A204.1 (cell line): Measurements from ENCODE around the gene SOX11.
"Not testable (repeated sequence)": the region's sequence is repeated elsewhere in the genome, so short reads cannot be mapped to it uniquely, and the experiment has no call there.

ENCODE experiments used
- FAIRE-seq: peaks from 2 replicates; lab custom pipeline; 2012; peaks lifted over from hg19 to GRCh38; lab: Jason Lieb, UNC

SOX11 gene

DNA sequence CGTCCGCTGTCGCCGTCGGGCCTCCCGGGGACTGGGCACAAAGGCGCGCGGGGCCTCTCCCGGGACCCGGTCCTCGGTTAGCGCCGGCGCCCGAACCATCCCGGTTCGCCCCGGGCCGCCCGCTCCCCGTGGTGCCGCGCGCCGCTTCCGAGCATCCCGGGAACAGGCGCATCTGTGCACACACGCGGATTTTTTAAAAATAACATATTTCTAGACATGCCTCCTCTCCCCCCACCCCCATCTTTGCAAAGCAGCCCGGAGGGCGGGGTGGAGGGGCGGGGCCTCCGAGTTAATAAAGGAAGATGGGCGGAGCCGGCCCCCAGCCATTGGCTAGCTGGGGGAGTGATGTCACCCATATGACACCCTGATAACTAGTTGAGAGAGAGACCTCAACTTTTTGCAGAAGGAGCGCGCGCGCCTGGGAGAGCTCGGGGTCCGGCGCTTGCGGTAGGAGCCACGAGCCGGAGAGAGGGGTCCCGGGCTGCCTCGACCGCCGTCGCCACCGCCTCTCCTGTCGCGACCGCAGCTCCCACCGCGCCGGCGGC, at the start of gene SOX11:
SOX11 (plus strand) TSS at position 400 of the 545 bp plus-strand sequence. CDS start 338 bp downstream, outside the sequence.
- no peak for FAIRE-seq

DNA sequence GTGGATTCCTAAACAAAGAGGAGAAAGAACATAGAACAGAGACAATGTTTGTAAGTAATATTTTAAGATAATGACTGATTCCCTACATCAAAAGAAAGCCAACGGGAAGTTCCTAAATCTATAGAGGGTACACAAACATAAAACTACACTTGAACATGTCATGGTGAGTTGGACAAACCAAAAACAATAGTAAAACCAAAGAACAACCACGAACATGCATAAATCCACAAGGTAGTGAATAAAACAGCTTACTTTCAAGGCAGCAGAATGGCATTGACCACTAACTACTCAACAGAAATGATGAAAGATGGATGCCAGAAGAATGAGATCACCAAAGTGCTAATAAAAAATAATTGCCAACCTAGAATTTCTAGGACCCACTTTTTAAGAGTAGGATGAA, 39.5 kb upstream of the SOX11 start:
- FAIRE-seq, result not testable (repeated sequence)

DNA sequence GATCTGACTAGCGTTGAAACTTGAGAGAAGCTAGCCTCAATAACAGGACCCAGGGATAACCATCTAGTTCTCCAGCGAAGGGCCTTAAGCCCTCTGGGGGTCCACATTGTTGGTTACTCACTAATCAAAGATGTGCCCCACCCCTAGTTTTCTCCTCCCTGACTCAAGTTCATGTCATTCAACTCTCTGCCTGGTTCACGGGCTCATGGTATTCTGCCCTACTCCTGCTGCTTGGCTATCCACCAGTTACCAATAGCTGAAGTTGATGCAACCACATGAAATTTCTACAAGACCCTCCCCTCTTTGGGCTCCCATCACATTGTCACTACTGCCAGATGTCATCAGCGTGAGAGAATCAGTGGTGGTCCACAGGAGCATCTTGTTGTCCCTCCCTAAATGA, 38.4 kb upstream of the SOX11 start:
- FAIRE-seq, result not testable (repeated sequence)

DNA sequence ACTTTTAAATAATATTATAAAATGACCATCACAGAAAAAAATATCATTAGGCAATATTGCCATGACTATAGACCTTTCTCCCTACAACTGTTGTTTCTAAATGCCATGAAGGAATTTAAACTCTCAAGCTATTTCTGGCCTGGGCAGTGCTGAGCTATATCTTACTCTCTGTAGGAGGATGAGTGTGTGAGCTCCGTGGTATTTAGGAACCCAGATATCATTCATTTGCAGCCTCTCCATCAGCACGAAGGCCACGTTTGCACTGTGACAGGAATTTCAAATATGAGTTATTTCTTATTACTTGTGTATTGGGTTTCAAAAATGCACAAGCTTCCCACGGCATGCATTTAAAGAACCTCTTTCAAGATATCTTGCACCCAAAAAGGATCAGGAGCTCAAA, 35.0 kb upstream of the SOX11 start:
- no peak for FAIRE-seq

DNA sequence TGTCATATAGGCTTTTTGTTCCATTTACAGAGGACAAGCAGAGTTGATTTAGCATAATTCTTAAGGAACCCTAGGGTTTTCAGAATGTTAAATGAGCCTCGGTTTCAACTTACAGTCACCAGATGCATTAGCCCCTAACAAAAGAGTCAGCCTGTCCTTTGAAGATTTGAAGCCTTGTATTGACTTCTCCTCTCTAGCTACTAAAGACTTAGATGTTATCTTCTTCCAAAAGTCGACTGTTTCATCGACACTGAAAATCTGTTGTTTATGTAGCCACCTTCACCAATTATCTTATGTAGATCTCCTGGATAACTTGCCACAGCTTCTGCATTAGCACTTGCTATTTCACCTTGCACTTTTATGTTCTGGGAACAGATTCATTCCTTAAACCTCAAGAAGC, 31.6 kb upstream of the SOX11 start:
- FAIRE-seq, result no peak

DNA sequence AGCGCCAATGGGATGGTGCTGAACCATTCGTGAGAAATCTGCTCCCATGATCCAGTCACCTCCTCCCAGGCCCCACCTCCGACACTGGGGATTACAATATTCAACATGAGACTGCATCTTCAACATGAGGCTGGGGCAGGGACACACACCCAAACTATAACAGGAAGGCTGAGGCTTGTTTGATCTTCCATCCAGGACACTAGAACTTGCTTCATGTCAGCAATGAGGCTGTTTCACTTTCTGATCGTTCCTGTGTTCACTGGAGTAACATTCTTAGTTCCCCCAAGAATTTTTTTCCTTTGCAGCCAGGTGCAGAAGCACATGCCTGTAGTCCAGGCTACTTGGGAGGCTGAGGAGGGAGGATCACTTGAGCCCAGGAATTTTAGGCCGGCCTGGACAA, 30.8 kb upstream of the SOX11 start:
- FAIRE-seq, result no peak

DNA sequence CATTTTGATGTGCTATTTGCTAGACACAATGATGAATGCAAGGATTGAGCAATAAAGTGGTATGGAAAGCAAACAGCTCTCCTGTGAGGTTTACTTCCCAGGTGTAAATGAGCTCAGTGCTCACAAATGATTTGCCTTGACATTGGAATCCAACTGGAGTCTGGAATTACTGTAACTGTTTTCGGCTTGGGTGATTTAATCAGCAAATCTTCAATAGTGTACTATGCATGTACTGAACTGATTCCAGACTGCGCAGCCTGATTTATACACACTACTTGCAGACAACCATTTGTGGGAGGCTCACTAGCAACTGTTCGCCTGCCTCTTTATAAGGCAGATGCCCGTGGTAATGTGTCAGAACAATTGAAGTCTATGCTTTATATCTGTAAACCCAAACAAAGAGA, 27.9 kb upstream of the SOX11 start:
- no peak for FAIRE-seq

DNA sequence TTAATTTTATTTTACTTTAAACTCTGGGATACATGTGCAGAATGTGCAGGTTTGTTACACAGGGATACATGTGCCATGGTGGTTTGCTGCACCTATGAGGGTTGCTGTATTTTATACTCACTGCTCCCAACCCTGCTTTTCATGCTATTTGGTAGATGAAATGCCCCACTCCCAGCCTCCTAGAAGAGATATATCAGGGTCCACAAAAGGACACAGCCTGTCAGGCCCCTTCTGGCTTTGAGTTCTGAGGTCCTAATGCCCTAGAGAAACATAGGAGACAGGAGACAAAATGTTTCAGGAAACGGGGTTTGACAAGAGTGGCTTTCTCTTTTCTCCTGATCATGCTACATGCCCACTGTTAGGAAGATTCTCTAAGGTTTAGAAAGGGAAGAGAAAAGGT, 27.1 kb upstream of the SOX11 start:
- no peak for FAIRE-seq

DNA sequence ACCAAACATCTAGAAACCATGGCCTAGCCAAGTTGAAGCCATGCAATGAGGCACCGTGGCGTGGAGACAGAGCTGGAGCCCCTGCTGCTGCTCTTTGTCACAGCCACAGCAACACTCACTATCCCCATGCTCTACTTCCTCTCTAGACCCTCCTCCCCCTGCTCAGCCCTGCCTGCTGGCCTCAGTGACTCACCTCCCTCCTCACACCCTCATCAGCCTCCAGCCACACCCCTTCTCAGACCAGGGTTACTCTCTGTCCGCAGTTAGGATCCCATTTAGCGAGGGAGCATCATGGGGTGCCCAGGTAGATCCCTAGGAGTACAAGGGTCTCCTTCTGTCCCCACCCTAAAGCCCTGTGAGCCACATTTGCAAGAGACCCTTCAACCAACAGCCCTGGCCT, 25.4 kb upstream of the SOX11 start:
- no peak for FAIRE-seq

DNA sequence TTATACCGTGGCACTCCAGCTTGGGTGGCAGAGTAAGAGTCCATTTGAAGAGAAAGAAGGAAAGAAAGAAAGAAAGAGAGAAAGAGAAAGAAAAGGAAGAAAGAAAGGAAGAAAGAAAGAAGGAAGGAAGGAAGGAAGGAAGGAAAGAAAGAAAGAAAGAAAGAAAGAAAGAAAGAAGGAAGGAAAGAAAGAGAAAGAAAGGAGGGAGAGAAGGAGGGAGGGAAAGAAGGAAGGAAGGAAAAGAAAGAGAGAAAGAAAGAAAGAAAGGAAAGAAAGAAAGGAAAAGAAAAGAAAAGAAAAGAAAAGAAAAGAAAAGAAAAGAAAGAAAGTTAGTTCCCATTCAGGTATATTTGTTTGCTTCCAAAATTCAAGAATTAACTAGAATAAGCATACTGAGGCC, 24.5 kb upstream of the SOX11 start:
- not testable (repeated sequence) for FAIRE-seq

DNA sequence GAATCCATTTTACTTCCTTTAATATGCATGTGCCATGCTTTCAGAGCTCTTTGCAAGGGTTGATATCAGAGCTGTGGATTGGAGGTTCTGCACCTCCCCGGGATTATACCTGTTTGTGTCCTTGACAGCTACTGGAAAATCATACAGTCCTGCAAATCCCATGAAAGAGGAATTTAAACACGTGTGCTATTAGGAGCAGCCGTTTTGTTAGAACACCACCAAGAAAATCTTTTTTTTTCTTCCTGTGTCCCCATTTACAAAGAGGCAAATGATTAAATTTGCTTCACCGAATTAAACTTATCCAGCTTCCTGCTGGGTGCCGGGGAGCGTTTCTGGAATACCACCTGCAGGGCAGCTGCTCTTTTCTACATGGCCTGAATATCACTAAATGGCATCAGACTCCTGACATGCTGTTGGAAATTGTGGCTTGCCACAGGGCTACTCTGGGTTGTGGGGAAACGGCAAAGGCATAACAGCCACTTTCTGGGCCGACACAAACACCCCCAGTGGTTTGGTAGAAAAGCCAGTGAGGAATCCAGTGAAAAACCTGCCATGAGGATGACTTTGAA, 23.4 kb upstream of the SOX11 start:
- FAIRE-seq, result no peak

DNA sequence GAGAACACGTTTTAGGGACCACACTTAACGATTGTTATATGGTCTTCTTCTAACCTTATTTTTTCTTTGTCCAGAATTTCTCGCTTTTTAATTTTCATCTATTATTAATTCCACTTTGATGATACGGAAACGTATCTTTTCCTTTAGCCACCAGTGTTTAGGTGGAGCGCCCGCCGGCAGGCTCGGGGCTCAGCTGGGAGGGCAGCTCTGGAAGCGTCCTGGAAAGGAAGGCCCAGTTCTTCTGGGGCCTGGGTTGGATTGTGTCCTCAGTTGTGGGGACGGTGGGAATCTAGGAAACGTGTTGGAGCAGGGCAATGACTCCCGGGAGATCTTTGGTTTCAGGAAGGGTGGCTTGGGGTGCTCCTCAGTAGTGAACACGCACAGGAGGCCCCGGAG, 19.4 kb upstream of the SOX11 start:
- FAIRE-seq, result no peak

DNA sequence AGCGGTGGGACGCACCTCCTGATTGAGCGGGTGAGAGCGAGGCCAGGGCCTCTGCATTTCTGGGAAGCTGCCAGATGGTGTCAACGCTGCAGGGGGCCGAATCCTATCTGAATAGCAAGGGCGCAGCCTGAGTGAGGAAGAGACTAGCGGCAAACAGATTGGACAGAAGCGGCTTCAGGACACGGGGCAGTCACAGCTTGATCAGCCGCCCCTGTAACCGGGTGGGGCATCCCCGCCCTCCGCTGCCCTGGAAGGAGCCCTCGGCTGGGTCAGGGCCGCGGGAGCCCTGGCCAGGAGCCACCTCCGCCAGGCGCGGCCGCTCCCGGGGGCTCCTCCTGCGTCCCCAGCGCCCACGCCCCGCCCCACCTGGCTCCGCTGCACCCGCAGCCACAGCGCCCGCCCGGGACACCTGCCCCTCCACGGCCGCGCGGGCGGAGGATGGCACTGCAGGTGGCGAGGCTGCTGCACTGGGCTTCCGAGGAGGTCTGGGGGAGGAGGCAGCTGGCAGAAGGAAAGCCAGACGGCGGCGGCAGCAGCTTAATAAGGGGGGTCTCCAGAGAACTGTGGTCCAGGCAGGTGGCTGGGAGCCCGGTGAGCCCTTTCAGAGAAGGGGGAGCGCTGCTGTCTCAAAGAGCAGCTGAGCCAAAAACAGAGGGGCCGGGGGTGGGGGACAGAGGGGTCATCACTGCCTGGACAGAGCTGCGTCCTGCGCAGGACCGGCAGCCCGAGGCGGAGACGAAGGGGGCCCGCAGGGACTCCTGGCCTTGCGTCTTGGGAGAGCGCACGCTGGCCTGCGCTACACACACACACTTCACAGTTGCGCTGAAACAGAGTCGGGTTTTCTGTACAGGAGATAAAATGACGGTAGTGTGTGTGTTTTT, 18.8 kb upstream of the SOX11 start:
- FAIRE-seq, result no peak

DNA sequence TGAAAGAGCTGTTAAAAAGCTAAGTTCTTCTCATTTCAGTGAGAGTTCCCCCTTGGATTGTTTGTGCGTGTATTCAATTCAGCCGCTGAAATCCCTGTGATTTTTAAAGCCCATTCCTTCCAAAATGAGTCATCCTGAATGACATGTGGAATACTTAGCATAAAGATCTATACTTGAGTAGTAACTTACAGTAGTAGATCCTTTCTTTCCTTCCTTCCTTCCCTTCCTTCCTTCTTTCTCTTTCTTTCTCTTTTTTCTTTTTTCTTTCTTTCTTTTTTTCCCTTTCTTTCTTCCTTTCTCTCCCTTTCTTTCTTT, 18.2 kb upstream of the SOX11 start:
- no peak for FAIRE-seq

DNA sequence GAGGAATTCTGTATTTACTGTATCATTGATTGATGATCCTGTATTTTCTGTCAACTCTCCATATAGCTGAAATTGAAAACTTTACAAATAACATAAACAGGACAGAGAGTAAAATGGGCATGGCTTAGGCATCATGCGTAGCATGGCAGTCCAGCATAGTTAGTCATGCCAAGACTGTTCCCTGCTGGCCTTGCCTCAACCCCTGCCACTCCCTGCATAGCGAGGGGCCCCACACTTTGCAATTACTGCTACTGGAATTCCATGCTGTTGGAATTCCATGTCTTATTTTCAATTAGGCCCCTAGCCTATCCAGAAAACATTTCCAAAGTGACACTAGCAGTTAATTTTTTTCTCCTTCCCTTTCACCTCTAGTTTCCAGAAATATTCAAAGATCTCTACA, 15.1 kb upstream of the SOX11 start:
- FAIRE-seq, result no peak

DNA sequence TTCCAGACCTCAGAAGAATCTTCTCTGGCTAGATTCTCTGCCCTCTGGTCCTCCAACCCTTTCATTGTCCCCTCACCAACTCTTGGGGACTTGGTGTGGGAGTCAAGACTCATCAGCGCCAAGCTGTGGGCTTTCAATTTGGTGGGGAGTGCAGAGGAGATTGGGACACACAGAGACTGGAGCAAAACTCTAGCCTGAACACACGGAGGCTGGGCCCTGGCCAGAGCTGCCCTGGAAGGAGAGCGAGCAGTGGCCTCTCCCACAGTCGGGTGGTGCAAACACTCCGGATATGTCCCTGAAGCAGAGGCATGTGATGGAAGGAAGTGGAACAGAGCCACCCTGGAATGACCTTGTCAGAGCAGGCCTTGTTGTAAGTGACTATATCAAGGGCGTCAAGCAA, 8.7 kb upstream of the SOX11 start:
- no peak for FAIRE-seq

DNA sequence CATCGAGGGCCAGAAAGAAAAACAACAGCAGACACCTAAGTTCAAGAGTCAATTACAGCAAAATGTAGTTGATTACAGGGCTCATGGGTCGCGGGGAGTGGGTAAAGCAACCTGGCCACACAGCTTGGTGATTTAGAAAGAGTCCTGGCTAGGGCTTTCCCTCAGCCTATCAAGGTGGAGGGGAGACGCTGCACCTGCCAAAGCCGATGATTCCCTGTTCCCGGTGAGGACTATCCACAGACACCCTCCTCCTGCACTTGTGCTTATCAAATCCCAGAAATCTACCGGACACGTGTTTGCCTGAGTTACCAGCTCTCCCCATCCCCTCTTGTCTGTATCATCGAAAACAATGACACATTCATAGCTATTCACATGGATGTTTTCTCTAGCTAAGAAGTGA, 7.0 kb upstream of the SOX11 start:
- FAIRE-seq, result no peak

DNA sequence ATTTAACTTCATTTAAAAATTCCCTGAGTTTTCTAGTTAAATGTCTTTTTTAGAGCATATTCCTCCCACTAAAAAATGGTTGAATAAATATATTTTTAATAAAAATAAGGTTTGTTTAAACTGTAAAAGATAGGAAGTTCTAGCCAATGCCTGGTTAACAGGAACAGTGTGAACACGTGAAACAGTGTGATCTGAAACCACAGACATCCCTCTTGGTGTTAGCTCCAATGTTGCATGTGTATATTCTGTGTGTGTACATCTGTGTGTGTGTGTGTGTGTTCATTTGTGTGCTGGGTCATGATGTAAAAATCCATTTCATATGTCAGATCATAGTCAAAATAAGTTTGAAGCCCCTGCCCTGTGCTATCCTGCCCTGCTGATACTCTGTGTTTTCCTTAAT, 6.1 kb upstream of the SOX11 start:
- no peak for FAIRE-seq

DNA sequence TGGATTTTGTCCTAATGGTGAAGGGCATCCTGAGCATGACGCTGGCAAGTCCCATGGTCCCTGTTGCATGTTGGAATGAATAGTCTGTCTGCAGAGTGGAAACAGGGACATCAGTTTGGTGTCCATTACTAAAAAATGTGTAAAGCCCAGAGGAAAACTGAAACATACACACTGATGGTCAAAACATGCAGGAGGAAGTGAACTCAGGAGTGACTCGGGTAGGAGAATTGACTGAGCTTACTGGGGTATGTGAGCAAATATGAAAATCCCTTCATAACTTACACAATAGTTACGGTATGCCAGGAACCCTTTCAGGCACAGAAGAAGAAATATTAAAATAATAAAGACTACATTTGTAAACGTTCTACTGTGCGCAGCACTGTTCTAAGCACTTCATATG, 5.6 kb upstream of the SOX11 start:
- FAIRE-seq, result no peak

DNA sequence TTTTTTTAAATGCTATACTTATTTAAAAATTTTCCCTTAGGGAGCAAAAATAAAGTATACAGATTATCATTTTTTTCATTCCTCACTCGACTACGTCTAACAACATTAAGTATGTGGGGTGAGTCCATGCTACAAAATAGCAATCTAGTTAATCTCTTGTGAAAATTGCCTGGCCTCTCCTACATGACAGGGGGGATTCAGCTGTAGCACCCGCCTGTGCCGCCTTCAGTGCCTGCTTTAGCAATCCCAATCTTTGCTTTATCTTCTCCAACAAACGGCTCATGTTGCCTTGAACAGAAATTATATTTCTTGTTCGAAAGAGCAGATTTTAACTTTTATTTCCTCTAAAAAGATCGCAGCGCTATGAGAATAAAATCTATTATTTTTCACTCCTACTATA, 2.4 kb upstream of the SOX11 start:
- no peak for FAIRE-seq

DNA sequence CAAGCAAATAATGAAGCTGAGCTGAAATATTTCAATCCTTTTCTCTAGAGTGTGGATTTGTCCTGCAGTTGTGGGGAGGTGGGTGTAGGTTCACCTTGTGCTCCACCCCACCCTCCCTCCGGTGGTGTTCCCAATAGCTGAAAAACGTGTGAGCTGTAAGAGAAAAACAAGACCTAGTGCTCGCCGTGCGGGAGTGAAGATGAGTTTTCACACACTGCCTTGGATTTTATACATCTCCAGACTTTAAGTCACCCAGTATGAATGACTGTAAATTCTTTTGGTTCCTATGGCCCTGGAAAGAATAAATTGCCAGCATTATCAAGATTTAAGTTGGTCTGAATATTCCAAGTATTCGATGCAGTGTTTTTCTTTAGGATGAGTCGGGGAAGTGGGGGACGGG, 1.9 kb upstream of the SOX11 start:
- FAIRE-seq, result no peak

DNA sequence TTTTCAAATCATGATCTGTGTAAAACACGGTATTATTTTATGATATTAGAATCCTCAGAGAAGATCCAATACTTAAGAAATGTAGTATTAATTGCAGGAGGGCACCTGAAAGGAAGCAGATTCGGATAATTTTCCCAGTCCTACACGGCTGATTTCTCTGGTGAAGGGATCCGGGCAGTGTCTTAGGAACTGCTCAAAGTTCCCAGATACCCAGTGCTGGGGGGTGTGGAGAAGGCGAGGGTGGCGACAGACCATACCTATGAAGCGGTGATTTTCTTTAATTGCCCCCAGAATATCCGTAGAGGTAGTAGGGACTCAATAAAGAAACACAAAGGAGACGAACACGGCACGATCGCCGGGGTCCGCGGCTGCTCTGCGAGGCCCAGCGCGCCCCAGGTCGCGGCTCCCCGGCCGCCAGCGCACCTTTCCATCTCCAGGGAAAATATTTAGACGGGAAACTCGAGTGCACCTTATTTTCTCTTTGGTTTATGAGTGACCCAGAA, 1.4 kb upstream of the SOX11 start:
- no peak for FAIRE-seq

DNA sequence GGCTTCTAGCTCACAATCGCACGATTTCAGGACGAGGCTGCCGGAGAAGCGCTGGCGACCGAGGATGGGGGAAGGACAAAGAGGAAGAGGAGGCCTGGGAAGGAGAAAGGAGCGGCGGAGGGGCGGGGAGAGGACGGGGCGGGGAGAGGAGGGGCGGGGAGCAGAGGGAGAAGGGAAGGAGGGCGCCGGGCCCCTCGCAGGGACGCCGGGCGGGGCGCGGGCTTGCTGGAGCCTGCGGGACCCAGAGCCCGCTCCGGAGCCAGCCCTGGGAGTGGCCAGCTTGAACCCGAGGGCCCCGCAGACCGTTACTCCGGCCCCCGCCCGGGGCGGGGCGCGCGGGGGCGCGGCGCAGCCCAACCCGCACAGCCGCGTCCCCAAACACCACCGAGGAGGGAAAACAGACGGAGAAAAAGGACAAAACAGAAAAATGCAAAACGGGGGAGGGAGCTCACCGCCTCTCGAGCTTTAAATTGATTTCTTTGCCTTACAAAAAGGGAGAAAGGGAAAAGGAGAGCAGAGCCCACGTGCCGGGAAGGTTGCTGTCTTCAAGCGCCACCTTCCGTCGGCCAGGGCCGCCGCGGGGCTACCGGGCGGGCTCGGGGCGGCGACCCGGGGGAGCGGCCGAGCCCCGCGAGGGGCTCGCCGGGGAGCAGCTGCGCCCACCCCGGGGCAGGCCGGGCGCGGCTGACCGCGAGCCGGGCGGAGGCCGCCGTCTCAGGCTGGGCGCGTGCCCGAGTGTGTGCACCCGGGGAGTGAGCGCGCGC, 781 bp upstream of the SOX11 start:
- FAIRE-seq, result no peak
